ENCODE data around the gene MMP2. TPM values are rescaled to one million over a fixed set of nuclear protein-coding genes. Genes with fewer than 3 reads are reported as not detected.

The MMP2 gene
- total RNA-seq, 4 donors from 2014 or later, result 94.9 to 286 (median 216) TPM

DNA sequence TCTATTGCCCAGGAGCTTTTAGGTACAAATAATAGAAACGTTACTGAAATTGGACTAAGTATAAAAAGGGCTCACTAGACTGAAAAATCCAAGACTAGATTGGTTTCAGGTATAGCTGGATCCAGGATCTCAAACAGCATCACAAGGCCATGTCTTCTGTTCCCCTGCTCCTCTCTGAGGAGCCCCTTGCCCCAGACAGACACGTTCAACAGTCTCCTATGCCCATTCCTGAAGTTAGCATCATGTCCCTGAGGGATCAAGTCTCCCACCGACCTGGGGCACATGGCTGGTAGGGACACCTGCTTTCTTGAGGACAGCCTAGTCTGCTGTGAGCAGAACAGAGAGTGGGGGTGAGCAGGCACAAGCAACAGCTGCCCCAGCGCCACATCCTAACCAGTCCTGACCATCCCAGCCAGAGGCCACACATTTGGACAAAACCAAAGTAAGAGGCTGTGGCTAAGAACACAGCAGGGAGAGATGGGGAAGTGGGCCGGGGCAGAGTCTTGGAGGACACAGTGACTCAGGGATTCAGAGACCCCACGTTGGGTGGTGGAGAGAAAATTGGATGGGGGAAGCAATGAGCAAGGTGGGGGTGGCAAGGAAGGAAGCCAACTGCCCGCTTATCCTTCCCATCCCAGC is 10.5 kb upstream of the MMP2 start:
- Histone ChIP-seq H3K36me3 (no peaks in the 10 kb centered on the region), H3K4me1 (peaks cover 13 to 19% of the 10 kb centered on the region in 2 donors), H3K27ac (no peak overlapping the region), H3K9me3 (no peaks in the 10 kb centered on the region), H3K4me3 (replicated peaks in 1 of 3) (no peak overlapping the region), H3K27me3 (no peaks in the 10 kb centered on the region)
- intact Hi-C loops (cut with DNase I), result loop anchor here (5.0 to 10.0 kb wide), 2 partner anchors 74 to 376 kb away; no protein-coding TSS in a partner anchor
- no peak for DNase-seq
- 89 to 92% methylated on average over 6 to 7 of the region's 7 CpGs for WGBS, 2 donors
- TF ChIP-seq, protein P1, sequence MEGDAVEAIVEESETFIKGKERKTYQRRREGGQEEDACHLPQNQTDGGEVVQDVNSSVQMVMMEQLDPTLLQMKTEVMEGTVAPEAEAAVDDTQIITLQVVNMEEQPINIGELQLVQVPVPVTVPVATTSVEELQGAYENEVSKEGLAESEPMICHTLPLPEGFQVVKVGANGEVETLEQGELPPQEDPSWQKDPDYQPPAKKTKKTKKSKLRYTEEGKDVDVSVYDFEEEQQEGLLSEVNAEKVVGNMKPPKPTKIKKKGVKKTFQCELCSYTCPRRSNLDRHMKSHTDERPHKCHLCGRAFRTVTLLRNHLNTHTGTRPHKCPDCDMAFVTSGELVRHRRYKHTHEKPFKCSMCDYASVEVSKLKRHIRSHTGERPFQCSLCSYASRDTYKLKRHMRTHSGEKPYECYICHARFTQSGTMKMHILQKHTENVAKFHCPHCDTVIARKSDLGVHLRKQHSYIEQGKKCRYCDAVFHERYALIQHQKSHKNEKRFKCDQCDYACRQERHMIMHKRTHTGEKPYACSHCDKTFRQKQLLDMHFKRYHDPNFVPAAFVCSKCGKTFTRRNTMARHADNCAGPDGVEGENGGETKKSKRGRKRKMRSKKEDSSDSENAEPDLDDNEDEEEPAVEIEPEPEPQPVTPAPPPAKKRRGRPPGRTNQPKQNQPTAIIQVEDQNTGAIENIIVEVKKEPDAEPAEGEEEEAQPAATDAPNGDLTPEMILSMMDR (IDR thresholded peaks at IDR 0.05), result no peak
- TF ChIP-seq POLR2A (IDR thresholded peaks at IDR 0.05), result no peak

DNA sequence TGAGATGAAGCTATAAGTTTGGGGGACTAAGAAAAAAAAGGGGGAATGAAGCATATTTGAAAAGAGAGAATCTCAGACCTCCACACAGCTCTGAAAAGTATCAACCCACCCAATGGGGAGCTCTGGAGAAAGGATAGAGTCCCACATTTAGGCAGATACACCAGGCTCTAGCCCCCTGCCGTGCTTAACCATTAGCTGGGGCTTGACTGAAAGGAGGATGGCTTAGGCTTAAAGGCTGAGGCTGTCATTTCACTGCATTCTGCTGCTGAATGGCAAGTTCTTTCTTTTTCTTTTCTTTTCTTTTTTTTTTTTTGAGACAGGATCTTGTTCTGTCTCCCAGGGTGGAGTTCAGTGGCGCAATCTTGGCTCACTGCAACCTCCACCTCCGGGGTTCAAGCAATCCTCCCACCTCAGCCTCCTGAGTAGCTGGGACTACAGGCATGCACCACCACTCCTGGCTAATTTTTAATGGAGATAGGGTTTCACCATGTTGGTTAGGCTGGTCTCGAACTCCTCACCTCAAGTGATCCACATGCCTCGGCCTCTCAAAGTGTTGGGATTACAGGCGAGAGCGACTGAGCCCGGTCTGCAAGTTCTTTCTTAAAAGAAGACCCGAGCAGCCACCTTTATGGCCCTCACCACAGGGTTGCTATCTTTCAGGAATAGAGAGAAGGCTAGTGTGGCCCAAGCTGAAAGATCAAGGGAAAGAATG is 9.0 kb upstream of the MMP2 start:
- intact Hi-C loops (cut with DNase I), result loop anchor here (5.0 to 10.0 kb wide), 2 partner anchors 72 to 375 kb away; no protein-coding TSS in a partner anchor
- H3K36me3 ChIP-seq, result no peaks in the 10 kb centered on the region
- H3K27ac ChIP-seq, result peak overlapping the region in 2 of 3 donors; percentile 14 to 65

DNA sequence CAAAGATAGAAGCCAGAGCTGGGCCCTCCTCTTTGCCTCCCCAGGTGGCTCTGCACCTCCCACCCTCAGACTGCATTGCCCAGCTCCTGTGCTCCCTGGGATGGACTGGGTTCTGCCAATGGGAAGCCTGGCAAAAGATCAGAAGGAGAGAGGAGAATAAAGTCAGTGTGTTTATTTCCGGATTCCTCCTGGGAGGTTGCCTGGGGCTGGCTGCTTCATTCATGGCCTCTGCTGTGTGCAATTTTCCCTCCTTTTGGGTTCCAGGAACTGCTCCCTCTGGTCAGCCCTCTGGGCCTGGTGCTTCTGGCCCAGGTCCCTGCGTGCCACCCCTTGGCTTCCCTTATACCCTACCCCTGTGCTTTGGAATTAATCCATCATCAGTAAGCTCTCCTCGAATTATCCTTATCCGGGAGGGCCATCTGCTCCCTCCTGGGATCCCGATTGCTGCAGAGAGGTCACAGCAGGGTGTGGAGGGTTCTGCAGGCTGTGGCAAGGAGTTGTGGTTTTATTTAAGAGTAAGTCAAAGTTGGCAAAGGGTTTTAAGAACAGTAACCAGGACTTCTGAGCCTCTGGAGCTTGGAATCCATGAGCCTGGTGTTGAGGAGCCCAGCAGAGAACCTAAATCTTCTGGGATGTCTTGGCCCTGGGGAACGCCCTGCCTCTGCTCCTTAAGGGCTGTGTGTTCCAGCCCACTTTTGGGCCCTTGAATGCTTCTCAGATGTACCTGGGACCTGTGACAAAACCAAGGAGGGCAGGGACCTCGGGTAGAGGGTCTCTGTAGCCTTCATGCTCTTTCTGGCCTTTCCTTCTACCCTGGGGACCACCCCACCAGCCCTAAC is 8.2 kb upstream of the MMP2 start:
- no peaks in the 10 kb centered on the region for H3K27me3 ChIP-seq
- H3K4me1 ChIP-seq, result peaks cover 19 to 21% of the 10 kb centered on the region in 2 donors
- intact Hi-C loops (cut with DNase I), result no loop called here
- no peaks in the 10 kb centered on the region for H3K9me3 ChIP-seq
- DNase-seq, result peak in 1 of 2 donors; percentile 20
- 67 to 75% methylated on average over 7 of the region's 7 CpGs for WGBS, 2 donors
- TF ChIP-seq, protein P1 (IDR thresholded peaks at IDR 0.05), result no peak
- no peak for TF ChIP-seq POLR2A (IDR thresholded peaks at IDR 0.05)
- no peaks in the 10 kb centered on the region for H3K36me3 ChIP-seq
- H3K27ac ChIP-seq, result peak overlapping the region; percentile 9 to 65 (median 14)
- H3K4me3 ChIP-seq (replicated peaks in 1 of 3), result no peak overlapping the region

More for the DNA sequence above, 9.0 kb upstream of the MMP2 start:
- H3K27me3 ChIP-seq, result no peaks in the 10 kb centered on the region
- TF ChIP-seq POLR2A (IDR thresholded peaks at IDR 0.05), result no peak
- TF ChIP-seq, protein P1 (IDR thresholded peaks at IDR 0.05), result no peak
- H3K9me3 ChIP-seq, result no peaks in the 10 kb centered on the region
- no peak overlapping the region for H3K4me3 ChIP-seq (replicated peaks in 1 of 3)
- peaks cover 14 to 19% of the 10 kb centered on the region in 2 donors for H3K4me1 ChIP-seq
- WGBS, 2 donors, result 93 to 96% methylated on average over 9 of the region's 9 CpGs
- DNase-seq, result no peak

DNA sequence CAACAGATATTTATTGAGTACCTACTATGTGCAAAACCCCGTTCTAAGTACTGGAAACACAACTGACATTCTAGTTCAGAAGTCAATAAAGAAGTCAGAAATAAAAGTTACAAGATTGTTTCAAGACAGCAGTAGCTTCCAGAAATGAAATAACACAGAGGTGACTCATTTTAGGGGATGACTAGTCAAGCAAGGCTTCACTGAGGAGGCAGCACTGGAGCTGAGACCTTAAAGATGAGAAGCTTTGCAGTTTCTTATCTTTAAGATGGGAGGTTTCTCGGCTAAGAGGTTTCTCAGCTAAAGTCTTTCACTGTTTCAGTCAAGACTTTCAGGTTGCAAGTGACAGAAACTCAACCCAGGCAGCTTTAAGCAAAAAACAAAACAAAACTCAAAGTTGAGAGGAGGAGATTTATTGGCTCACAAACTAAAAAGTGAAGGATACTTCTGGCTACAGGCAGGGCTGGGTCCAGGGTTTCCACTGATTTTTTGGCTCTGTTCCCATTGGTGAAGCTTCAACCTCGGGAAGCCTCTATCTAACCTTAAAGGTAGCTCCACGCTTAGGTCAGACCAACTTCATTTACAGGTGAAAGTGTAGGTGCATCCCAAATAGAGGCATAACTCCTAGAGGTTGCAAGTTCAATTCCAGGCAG is 7.4 kb upstream of the MMP2 start:
- Histone ChIP-seq H3K27ac (peak overlapping the region in 2 of 3 donors; percentile 9 to 65), H3K36me3 (no peaks in the 10 kb centered on the region), H3K27me3 (no peaks in the 10 kb centered on the region), H3K9me3 (no peaks in the 10 kb centered on the region), H3K4me1 (peaks cover 22 to 24% of the 10 kb centered on the region in 2 donors), H3K4me3 (replicated peaks in 1 of 3) (no peak overlapping the region)
- no peak for DNase-seq
- intact Hi-C loops (cut with DNase I), result no loop called here
- 68 to 69% methylated on average over 4 of the region's 4 CpGs for WGBS, 2 donors
- TF ChIP-seq POLR2A (IDR thresholded peaks at IDR 0.05), result no peak
- TF ChIP-seq, protein P1 (IDR thresholded peaks at IDR 0.05), result no peak
